DND-41 (cell line): ENCODE data around the gene CCHCR1.
"Not testable (repeated sequence)": the region's sequence is repeated elsewhere in the genome, so short reads cannot be mapped to it uniquely, and the experiment has no call there.

Experiments
- CTCF ChIP-seq: IDR thresholded peaks from 2 replicates; pipeline ENCODE4 v1.5.1; 2012; ENCODE audit warnings: borderline replicate concordance, low read length, moderate library complexity, mild to moderate bottlenecking; ENCODE audit not compliant: poor library complexity, severe bottlenecking; ENCODE audit errors: extremely low read depth
- EZH2 ChIP-seq: IDR thresholded peaks from 3 replicates; pipeline ENCODE4 v1.6.1; 2012; ENCODE audit warnings: borderline replicate concordance, low read depth, mild to moderate bottlenecking, moderate library complexity, low read length, inconsistent platforms; ENCODE audit not compliant: severe bottlenecking

GRCh38 chr6:31183287-31183686 lies 25.7 kb upstream of the CCHCR1 start:
- not testable (repeated sequence) for TF ChIP-seq CTCF, EZH2
